SK-N-SH (cell line): ENCODE measurements around the gene SLC2A13.

ENCODE experiments used
- EZH2phosphoT487 ChIP-seq: fragments of 200-600 bp; sonication (generic); IDR thresholded peaks from 2 replicates; pipeline ENCODE4 v1.6.1; 2017; ENCODE audit warnings: low read depth, mixed run types, mild to moderate bottlenecking, antibody characterized with exemption, moderate library complexity, borderline replicate concordance
- NFIC ChIP-seq: IDR thresholded peaks from 2 replicates; pipeline ENCODE4 v1.4.0; 2012; ENCODE audit warnings: borderline replicate concordance
- TAF1 ChIP-seq: IDR thresholded peaks from 2 replicates; pipeline ENCODE4 v1.6.1; 2012; ENCODE audit warnings: low read depth, mild to moderate bottlenecking, low read length, moderate library complexity, borderline replicate concordance
- TCF12 ChIP-seq: IDR thresholded peaks from 2 replicates; pipeline ENCODE4 v1.4.0; 2012
- TF ChIP-seq, protein P1 (sequence below): fragments of 200-600 bp; sonication (generic); IDR thresholded peaks from 2 replicates; pipeline ENCODE4 v1.6.1; 2017; ENCODE audit warnings: antibody characterized with exemption, mild to moderate bottlenecking, moderate library complexity

DNA sequence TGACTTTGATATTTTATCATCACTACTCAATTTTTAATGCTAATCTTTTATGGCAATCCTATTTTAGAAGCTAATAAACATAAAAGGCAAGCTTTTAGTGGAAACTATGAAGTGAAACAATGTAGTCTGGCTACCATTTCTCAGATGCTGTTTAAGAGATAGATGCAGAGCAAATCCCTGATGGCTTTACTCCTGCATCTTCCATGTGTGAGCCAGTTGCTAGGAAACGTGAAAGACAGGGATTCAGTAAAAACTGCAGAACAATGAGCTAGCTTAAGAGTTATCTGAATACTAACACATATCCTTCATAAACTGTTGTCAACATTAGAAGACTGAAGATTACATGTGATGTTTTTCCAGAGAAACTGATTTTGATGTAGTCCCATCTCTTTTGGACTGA lies 112.6 kb downstream of the SLC2A13 start:
- TF ChIP-seq, protein P1, sequence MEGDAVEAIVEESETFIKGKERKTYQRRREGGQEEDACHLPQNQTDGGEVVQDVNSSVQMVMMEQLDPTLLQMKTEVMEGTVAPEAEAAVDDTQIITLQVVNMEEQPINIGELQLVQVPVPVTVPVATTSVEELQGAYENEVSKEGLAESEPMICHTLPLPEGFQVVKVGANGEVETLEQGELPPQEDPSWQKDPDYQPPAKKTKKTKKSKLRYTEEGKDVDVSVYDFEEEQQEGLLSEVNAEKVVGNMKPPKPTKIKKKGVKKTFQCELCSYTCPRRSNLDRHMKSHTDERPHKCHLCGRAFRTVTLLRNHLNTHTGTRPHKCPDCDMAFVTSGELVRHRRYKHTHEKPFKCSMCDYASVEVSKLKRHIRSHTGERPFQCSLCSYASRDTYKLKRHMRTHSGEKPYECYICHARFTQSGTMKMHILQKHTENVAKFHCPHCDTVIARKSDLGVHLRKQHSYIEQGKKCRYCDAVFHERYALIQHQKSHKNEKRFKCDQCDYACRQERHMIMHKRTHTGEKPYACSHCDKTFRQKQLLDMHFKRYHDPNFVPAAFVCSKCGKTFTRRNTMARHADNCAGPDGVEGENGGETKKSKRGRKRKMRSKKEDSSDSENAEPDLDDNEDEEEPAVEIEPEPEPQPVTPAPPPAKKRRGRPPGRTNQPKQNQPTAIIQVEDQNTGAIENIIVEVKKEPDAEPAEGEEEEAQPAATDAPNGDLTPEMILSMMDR, result no peak
- no peak for TF ChIP-seq NFIC
- TF ChIP-seq TCF12, result no peak
- TF ChIP-seq EZH2phosphoT487, result no peak
- no peak for TF ChIP-seq TAF1
